ENCODE results near the gene KCNIP4. TPM values are rescaled to one million over a fixed set of nuclear protein-coding genes. Genes with fewer than 3 reads are reported as not detected.

KCNIP4 gene
- total and polyA plus RNA-seq, 2 donors from 2014 or later = 9.8 to 43.9 TPM

GRCh38 chr4:21130606-21131005, 818.0 kb downstream of the KCNIP4 start:
- no peaks in the 10 kb centered on the region for H3K4me1 ChIP-seq (ENCODE audit: control insufficient read depth in 2 of 3, insufficient read depth in 2 of 3, low read depth in 1 of 3, low read length in 3 of 3)
- H3K27ac ChIP-seq (ENCODE audit: low read depth in 2 of 2, low read length in 2 of 2) = no peak overlapping the region
- H3K36me3 ChIP-seq (ENCODE audit: control insufficient read depth in 2 of 3, insufficient read depth in 3 of 3, low read length in 3 of 3) = no peaks in the 10 kb centered on the region
- intact Hi-C loops (cut with DNase I) = no loop called here
- DNase-seq (no peak), FAIRE-seq (no peak)
- no peaks in the 10 kb centered on the region for H3K27me3 ChIP-seq (ENCODE audit: control insufficient read depth, insufficient read depth, low read length)
- no peak overlapping the region for H3K9ac ChIP-seq (ENCODE audit: low read length in 3 of 3)
- H3K4me3 ChIP-seq (ENCODE audit: low read length in 3 of 3) = no peak overlapping the region
- no peaks in the 10 kb centered on the region for H3K9me3 ChIP-seq (ENCODE audit: control insufficient read depth in 2 of 3, insufficient read depth in 1 of 3, low read length in 3 of 3)
- no peak for TF ChIP-seq CTCF (IDR thresholded peaks at IDR 0.05; ENCODE audit: borderline replicate concordance, extremely low read depth, insufficient read depth)

- FAIRE-seq (no peak), DNase-seq (no peak)
- no peak for TF ChIP-seq CTCF (IDR thresholded peaks at IDR 0.05; ENCODE audit: borderline replicate concordance, extremely low read depth, insufficient read depth)
- H3K9ac ChIP-seq (ENCODE audit: low read length in 3 of 3) = no peak overlapping the region
- no peaks in the 10 kb centered on the region for H3K36me3 ChIP-seq (ENCODE audit: control insufficient read depth in 2 of 3, insufficient read depth in 3 of 3, low read length in 3 of 3)
- intact Hi-C loops (cut with DNase I) = no loop called here
- no peaks in the 10 kb centered on the region for H3K4me1 ChIP-seq (ENCODE audit: control insufficient read depth in 2 of 3, insufficient read depth in 2 of 3, low read depth in 1 of 3, low read length in 3 of 3)
- H3K4me3 ChIP-seq (ENCODE audit: low read length in 3 of 3) = no peak overlapping the region
- no peak overlapping the region for H3K27ac ChIP-seq (ENCODE audit: low read depth in 2 of 2, low read length in 2 of 2)
- no peaks in the 10 kb centered on the region for H3K27me3 ChIP-seq (ENCODE audit: control insufficient read depth, insufficient read depth, low read length)
- no peaks in the 10 kb centered on the region for H3K9me3 ChIP-seq (ENCODE audit: control insufficient read depth in 2 of 3, insufficient read depth in 1 of 3, low read length in 3 of 3)
Observed at GRCh38 chr4:21126014-21126512, 822.5 kb downstream of the KCNIP4 start.

- Histone ChIP-seq H3K9ac (ENCODE audit: low read length in 3 of 3) (no peak overlapping the region), H3K4me1 (ENCODE audit: control insufficient read depth in 2 of 3, insufficient read depth in 2 of 3, low read depth in 1 of 3, low read length in 3 of 3) (no peaks in the 10 kb centered on the region), H3K27me3 (ENCODE audit: control insufficient read depth, insufficient read depth, low read length) (no peaks in the 10 kb centered on the region), H3K4me3 (ENCODE audit: low read length in 3 of 3) (no peak overlapping the region), H3K27ac (ENCODE audit: low read depth in 2 of 2, low read length in 2 of 2) (no peak overlapping the region), H3K9me3 (ENCODE audit: control insufficient read depth in 2 of 3, insufficient read depth in 1 of 3, low read length in 3 of 3) (no peaks in the 10 kb centered on the region), H3K36me3 (ENCODE audit: control insufficient read depth in 2 of 3, insufficient read depth in 3 of 3, low read length in 3 of 3) (no peaks in the 10 kb centered on the region)
- no peak for TF ChIP-seq CTCF (IDR thresholded peaks at IDR 0.05; ENCODE audit: borderline replicate concordance, extremely low read depth, insufficient read depth)
- intact Hi-C loops (cut with DNase I) = no loop called here
- DNase-seq (no peak), FAIRE-seq (no peak)
Observed at GRCh38 chr4:21118301-21118700, 830.3 kb downstream of the KCNIP4 start.

All from kidney (tissue), 14 donors.